Lung microvascular endothelial cell (primary cell): ENCODE results near the gene DCDC2B. TPM values are rescaled to one million over a fixed set of nuclear protein-coding genes. Genes with fewer than 3 reads are reported as not detected.
"Not testable (repeated sequence)": the region's sequence is repeated elsewhere in the genome, so short reads cannot be mapped to it uniquely, and the experiment has no call there.

ENCODE experiments used
- DNase-seq, 2 donors: peaks; one replicate each; pipeline versions ENCODE4 v3.0.0 to v3.0.0-alpha.2; 2010; ENCODE audit warnings: low read depth in 2 of 2
- total RNA-seq: library from RNA; depleted of rRNA; stranded (reverse); fragments of >200 nt; gene quantifications from 2 replicates; pipeline ENCODE4 v1.2.1, GENCODE V29; 2014

The DCDC2B gene
- total RNA-seq, result not detected in 2 replicates

DNA sequence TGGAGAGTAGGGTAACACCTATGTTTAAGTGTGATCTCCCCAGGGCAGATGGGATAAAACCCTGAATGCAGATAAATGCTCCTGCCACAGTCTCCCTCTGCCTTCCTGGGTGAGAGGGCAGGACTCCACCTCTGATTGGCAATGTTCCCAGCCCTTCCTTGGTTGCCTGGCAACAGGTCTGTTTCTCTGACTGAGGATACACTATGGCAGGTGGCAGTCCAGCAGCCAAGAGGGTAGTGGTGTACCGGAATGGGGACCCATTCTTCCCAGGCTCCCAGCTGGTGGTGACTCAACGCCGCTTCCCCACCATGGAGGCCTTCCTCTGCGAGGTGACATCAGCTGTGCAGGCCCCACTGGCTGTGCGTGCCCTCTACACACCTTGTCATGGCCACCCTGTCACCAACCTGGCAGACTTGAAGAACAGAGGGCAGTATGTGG, at the start of gene DCDC2B:
TSS of gene DCDC2B (plus strand) at position 199 of the 438 bp plus-strand sequence. CDS start at position 204, 5 bp downstream.
- peak in 1 of 2 donors; percentile 61 for DNase-seq

DNA sequence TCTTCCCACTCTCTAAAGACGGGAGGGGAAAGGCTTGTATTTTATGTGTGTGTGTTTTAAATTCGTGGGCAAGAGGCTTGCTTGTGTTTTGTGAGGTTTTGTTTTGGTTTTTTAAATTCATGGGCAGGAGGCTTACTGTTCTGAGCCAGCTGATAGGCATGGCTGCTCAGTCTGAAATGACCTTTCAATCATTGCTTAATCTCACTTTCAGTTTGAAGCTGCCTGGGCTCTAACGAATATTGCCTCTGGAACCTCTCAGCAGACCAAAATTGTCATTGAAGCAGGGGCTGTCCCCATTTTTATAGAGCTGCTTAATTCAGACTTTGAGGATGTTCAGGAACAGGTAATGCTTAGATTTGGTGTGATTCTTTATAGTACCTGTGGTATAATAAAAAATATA, 49.7 kb upstream of the DCDC2B start:
- DNase-seq, result no peak

DNA sequence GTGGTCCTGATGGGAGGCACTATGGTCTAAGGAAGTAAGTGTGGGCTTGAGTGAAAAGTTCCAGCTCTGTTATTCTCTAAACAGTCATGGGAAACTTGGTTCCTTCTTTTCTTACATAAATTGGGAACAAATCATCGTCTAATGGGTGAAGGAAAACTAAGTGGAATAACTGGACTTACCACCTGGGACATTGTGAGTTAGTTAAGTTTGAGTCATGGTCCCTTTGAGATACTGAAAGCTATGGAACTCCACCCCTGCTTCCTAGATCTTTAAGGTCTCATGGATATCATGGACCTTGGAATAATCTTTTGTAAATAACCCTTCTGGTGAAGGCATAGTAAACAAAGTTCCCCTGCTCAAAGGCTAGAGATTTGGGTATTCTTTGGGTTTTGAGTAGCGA, 45.5 kb upstream of the DCDC2B start:
- no peak for DNase-seq

DNA sequence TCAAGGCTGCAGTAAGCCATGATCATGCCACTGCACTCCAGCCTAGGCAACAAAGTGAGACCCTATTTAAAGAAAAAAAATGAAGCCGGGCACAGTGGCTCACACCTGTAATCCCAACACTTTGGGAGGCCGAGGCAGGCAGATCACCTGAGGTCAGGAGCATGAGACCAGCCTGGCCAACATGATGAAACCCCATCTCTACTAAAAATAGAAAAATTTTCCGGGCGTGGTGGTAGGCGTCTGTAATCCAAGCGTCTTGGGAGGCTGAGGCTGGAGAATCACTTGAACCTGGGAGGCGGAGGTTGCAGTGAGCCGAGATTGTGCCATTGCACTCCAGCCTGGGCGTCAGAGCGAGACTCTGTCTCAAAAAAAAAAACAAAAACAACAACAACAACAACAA, 43.3 kb upstream of the DCDC2B start:
- not testable (repeated sequence) for DNase-seq

DNA sequence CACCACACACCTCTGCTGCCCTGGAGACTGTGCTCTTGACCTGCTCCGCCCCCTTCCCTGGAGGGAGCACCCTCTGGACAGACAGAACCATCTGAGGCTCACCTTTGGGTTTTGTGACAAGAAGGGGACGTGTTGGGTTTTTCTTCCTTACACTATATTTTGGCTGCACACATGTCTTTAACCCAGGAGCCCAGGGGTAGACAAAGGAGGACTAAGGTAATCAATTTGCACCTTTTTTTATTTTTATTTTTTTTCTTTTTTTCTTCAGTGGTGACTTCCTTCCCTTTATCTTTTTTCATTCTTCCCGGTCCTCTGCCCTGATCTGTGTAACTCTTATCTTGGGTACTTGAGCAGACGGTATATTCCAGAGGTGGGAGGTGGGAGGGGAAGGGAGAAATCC, 37.9 kb upstream of the DCDC2B start:
- DNase-seq, result no peak

DNA sequence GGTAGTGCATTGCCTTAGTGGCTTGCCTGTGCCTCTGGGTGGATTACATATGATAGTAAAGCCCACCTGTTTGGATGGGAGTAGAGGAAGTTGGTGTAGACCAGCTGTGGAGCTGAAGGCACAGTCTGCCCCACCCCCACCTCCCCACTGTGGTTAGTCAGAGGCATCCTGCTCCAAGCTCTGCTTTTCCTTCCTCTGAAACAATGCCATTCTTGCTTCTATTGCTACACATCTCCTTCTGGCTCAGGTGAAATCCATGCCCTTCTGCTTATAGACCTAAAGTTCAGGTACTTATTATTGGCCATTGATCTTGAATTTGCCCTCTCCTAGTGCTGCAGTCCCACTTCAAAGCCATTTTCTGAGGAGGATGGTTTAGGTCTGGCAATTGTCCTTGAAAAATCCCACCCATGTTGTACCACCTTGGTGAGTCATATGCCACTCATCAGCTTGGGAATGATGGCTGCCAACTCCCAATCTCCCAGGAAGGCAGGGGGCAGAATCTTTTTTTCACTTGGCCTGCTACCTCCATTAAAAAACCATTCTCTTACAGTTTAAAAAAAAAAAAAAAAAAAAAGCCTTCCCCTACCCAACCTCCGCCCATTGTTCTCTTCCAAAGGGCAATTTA, 36.2 kb upstream of the DCDC2B start:
- DNase-seq, result peak; percentile 17 to 69

DNA sequence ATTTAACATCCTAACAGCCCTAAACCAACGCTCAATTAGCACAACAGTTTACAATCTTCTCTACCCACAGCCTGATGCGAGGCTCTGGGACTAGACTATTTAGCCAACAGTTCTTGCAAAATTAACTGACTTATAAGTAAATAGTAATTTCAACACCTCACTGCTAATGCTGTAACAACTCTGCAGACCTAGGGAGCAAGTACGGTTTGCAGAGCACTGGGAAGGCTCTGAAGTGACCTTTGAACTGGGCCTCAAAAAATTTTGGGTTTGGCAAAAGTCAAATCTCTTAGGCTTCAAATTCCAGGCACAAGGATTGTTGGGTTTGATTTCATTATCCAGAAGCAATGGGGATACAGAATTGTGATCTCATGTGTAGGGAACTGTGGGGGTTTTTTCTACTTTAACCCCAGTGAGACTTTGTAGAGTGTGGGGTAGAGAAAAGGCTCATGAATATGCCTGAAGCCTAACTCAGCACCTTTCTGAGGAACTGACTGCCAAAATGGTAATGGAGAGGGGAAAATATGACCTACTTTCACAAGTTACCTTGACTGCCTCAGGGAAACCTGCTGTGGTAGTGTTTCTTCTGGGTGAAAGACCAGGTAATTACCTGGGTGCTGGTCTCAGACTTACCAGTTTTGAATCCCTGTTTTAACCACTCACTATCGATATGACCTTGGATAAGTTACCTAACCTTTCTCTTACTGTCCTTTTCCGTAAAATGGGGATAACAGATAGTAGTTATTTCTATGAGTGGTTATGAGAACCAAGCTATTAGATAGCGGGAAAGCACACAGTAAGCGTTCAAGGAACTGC, 30.3 kb upstream of the DCDC2B start:
- DNase-seq, result no peak

DNA sequence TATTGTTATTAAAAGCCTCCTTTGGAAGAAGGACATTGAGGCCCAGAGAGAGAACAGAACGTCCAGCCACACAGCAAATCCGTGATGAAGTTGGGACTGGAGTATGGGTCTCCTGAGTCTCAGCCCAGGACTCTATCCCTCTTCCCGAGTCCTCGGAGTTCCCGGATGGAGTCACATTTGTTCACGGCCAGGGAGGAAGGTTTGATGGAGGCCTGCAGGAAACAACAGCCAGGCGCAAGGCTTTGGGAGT, 29.8 kb upstream of the DCDC2B start:
- no peak for DNase-seq

DNA sequence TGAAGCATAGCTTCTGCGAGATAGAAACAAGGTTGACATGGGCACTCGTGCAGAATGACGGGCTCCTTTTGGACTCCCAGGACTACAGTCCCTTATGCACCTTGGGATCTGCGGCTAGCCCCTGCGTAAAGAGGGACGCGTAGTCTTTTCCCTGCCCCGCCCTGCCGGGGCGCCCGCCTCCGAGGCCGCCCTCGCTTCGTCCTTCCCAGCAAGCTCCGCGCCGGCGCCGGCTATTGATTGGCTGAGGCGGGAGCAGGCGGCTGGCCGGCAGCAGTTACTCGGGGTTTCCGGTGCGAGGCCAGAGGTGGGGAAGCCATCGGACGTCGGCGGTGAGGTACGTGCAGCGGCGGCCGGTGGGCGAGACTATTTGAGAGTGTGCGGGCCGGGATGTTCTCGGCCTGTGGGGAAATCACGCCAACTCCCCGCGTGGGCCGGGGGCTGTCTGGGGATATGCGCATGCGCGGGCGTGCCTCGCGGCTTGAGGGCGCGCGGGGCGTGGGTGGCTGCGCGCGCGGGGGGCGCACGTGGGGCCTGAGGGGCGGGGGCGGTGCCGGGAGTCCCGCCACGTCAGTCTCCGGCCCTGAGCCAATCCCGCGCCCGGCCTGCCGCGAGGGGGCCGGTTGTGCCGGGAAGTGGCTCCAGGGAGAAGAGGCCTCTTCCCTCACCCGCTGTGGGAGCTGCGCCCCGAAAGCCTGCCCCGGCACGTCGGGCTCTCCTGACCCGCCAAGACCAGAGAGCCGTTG, 29.3 kb upstream of the DCDC2B start, which contains the start of gene TXLNA:
TSS of gene TXLNA (plus strand) at position 233 of the 743 bp plus-strand sequence. CDS start 671 bp downstream, outside the sequence.
- DNase-seq, result peak; percentile 95

DNA sequence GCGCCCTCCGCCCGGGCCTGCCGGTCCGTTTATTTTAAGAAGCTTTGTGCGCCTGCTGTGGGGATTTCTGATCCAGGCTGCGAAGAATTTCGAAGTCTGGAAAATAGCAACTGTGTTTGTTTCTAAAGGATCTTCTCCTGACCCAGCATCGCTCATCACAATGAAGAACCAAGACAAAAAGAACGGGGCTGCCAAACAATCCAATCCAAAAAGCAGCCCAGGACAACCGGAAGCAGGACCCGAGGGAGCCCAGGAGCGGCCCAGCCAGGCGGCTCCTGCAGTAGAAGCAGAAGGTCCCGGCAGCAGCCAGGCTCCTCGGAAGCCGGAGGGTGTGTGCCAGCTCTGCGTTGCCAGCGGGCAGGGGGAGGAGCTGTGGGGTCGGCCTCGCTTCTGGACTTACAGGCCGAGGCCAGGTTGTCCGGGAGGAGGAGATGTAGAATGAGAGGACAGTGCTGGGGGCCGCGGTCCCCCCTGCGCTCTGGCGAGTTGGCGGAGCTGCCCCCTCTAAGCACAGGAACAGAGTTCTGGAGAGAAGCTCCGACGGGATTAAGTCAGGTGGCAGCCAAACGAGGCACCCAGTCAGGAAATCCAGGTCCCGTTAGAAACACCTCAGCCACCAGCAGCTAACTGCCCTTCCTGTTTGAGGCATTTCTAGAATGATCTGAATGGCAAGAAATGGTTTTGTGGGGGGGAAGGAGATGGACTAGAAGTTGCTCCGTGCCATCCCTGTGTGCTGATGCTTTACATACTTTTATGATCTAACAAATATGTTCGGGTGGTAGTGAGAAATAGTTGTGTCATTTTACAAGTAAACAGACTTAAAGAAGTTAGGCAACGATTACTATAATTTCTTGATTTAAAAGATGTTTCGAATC, 28.5 kb upstream of the DCDC2B start:
- peak; percentile 39 to 53 for DNase-seq

DNA sequence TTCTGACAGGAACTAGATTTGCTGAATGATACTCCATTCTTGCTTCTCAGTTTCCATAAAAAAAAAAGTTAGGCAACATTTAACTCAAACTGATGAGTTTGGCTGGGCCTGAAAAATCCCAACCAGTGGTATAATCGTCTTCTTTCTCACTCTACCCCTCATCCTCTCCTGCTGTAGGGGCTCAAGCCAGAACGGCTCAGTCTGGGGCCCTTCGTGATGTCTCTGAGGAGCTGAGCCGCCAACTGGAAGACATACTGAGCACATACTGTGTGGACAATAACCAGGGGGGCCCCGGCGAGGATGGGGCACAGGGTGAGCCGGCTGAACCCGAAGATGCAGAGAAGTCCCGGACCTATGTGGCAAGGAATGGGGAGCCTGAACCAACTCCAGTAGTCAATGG, 27.8 kb upstream of the DCDC2B start:
- no peak for DNase-seq

DNA sequence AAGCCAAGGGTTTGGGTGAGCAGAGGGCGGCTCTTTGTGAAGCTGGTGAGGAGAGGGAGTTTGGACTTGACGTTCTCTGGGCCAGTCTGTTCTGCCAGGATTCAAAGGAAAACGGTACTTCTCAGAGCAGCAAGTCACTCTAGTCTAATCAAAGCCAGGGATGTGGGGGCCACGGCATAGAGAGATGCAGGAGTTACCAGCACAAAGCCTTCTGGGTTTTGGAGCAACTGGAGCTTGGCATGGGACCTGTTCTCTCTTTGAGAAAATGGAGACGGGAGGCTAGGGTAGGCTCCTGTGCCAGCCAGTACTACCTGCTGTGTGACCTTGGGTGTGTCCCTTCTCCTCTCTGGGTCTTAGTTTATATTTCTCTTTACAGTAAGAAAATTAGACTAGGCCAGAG, 27.3 kb upstream of the DCDC2B start:
- DNase-seq, result no peak

DNA sequence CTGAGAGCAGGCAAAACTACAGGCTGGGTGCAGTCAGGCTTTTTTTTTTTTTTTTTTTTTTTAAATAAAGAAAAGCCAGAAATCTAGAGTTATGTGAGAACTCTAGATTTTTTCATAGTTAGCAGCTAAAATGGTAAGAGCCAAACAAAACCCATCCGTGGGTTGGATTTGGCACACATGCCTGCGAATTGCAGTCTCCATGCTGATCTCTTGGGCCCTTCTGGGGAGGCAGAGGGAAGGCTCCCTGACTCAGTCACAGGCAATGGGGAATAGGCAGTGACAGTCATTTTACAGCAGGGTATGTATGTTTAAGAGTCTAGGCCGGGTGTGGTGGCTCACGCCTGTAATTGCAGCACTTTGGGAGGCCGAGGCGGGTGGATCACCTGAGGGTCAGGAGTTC, 26.8 kb upstream of the DCDC2B start:
- DNase-seq, result no peak

DNA sequence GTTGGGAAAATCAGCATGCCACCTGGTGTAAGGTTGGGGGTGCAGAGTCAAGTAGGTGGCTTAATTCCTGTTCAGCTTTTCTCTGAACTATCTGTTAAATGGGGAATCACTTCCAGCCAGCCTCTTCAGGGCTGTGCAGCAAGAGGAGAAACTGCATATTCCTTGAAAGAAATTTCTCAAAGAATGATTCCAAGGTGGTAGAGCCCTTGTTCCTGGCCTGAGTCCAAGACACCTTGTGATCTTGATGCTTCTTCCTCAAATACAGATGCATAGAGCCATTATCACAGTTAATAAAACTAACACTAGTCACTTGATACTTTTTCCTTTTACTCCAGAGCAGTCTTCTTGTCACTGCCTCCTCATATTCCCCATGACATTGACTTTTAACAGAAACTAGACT, 24.2 kb upstream of the DCDC2B start:
- DNase-seq, result no peak

DNA sequence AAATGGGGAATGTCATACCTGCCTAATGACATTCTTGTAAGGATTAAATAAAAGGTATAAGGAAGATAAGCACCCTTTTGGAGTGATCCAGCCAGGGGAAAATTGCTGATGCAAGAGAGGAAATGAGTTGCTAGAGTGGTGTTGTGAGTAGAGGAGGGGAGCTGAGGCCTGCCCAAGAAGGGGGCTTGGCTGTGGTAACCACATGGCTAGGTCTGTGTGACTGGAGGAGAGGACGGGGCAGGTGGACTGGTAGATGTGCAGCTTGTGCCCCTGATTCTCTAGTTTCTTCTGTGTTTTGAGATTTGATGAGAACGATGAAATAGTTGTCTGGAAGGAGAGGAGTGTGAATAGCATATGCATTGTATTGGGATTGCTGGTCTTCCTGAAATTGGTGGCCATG, 22.8 kb upstream of the DCDC2B start:
- DNase-seq, result no peak

DNA sequence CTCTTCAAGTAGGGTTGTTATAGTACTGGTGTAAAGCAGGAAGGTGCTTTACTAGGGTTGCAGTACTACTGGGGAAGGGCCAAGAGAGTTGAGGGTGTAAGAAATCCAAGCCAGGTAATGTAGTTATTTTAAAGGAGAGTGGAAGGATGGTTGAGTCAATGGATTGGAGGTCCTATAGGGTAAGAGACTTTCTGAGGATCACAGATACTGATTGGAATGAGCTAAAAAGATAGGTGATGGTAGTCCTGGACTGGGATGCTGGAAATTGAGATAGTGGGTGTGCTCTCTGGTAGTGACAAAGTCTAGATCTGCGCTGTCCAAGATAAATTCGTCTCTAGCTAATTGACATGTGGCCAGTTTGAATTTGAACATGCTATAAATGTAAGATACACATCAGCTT, 22.4 kb upstream of the DCDC2B start:
- DNase-seq, result no peak

DNA sequence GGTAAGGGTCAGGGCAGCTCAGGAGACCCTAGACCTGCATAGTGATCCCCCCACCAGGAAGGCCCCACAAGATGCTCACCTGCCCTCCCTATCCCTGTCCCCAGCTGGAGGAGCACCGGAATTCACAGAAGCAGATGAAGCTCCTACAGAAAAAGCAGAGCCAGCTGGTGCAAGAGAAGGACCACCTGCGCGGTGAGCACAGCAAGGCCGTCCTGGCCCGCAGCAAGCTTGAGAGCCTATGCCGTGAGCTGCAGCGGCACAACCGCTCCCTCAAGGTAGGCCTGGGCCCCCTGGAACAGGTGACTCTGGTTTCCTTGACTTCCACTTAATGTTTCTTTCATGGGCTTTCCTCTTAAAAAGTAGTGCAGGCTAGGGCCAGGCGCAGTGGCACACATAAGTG, 21.0 kb upstream of the DCDC2B start:
- no peak for DNase-seq

DNA sequence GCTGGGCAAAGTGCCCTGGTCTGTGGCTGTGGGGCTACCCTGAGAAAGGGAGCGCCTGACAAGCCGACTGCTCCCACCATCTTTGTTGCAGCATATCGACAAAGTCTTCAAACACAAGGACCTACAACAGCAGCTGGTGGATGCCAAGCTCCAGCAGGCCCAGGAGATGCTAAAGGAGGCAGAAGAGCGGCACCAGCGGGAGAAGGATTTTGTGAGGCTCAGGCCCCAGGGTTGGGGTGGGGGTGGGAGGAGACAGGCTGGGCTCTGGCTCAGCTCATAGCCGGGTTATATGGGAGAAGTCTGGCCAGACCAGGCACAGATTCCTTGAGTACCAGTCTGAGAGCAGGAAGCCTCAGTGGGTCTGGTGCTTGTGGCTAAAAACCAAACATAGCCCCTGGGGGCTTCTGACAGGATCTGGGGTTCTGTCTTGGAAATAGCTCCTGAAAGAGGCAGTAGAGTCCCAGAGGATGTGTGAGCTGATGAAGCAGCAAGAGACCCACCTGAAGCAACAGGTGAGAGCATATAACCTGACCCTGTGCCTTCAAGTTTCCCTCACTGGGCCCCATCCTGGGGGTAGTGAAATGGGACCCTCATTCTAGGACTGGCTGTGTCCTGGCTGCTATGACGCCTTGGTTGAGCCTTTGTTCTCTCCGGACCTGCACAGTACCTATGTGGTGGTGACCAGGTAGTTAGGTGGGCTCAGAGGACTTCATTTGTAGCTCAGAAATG, 16.5 kb upstream of the DCDC2B start:
- no peak for DNase-seq

DNA sequence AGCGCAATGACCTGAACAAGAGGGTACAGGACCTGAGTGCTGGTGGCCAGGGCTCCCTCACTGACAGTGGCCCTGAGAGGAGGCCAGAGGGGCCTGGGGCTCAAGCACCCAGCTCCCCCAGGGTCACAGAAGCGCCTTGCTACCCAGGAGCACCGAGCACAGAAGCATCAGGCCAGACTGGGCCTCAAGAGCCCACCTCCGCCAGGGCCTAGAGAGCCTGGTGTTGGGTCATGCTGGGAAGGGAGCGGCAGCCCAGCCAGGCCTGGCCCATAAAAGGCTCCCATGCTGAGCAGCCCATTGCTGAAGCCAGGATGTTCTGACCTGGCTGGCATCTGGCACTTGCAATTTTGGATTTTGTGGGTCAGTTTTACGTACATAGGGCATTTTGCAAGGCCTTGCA, 13.9 kb upstream of the DCDC2B start:
- DNase-seq, result no peak

DNA sequence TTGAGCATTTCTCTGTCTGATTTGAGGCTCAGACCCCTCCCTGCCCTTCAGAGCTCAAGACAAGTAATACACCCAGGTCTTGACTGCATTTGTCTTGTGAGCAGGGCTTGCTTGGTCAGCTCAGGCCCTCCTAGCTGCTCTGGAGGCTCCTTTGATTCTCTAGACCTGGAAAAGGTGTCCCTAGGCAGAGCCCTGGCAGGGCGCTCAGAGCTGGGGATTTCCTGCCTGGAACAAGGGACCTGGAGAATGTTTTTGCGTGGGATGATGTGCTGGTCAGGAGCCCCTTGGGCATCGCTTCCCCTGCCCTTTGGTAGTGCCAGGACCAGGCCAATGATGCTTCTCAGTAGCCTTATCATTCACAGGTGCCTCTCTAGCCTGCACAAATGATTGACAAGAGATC, 13.4 kb upstream of the DCDC2B start:
- DNase-seq, result no peak
